GDM1 (cell line): ENCODE measurements around the gene TTC34.

ENCODE experiments used
- DNase-seq: peaks from one replicate; lab custom pipeline; 2025; lab: John Stamatoyannopoulos, UW

TTC34 gene

DNA sequence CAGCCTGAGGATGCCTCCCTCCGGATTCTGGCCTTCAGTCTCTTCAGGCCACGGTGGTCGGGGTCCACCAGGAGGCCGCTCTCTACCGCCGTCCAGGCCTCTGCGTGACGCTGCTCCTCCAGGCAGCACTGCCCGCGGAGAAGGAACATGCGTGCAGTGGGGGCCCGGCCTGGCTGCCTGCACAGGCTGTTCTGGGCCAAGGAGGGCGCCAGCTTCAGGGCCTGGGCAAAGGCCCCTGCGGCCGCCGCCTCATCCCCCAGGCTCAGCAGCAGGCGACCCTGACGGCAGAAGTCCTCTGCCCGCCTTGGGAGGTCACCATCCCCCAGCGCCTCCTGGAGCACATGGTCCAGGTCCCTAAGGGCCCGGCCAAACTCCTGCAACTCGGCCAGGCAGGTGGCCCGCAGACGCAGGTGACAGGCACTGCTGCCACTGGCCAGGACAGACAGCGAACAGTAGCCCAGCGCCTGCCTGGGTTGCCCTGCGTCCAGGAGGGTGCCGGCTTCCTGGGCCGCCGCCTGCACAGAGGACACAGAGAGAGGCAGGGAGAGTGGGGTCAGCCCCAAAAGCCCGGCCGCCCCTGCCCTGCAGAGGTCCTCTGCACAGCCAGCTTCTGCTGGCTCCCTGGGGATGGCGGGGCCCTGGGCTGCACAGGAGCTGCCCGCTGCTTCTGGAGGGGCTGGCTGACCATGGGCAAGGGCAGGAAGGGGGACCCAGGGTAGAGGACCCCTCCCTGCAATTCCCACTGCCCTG lies 159.9 kb downstream of the TTC34 start:
- no peak for DNase-seq

DNA sequence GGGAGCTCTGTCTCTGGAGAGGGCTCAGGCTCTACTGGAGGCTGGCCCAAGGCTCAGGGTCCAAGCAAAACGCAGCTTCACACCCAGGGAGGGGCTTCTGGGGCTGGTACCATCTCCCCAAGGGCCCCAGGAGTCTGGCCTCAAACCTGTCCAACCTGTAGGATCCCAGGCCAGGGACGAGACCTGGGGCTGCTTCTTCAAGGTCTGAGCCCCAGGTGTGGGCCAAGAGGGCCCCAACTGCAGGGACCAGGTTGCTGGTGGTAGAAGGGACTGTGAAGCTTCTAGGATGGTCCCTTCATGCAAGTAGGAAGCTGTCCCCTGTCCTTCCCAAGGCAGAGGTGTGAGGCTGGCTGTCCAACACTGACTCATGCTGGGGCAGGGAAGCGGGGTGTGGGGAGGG lies 160.9 kb downstream of the TTC34 start:
- no peak for DNase-seq

DNA sequence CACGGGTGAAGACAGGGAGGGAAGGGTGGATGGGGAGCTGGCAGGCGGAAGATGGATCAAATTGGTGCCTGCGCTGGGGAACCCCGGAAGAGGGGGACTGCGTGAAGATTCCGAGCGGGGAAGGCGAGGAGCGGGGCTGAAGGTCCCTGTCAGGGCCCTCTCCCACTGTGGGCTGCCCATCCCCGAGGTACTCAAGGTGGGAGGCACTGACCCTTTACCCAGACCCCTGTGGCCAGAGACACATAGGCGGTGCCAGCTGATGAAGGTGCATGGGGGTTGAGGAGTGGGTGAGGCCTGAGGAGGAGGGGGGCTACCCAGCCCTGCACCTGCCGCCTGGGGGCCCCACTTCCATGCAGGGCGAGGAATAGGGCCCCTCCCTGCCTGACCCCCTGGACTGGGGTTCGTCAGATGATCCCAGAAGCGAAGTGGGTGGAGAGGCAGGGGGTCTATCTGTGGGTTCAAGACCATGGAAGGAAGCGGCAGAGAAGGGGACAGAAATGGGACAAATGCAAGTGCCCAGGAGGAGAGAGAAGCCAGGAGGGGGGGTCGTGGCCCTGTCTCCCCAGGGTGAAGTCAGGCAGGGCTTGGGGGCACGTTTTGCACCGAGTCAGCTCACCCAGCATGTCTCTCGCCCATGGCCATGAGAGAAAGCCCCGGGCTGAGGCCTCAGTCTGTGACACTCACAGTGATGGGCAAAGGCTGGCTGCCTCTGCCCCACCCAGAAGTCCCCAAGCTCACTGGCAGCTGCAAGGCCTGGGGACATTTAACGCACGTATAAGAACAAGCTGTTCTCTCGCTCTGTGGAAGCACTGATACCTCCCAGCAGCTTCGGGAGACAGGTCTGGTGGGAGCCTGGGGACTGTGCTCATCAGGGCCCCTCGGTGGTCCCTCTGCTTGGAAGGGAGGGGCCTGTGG lies 161.6 kb downstream of the TTC34 start:
- no peak for DNase-seq

DNA sequence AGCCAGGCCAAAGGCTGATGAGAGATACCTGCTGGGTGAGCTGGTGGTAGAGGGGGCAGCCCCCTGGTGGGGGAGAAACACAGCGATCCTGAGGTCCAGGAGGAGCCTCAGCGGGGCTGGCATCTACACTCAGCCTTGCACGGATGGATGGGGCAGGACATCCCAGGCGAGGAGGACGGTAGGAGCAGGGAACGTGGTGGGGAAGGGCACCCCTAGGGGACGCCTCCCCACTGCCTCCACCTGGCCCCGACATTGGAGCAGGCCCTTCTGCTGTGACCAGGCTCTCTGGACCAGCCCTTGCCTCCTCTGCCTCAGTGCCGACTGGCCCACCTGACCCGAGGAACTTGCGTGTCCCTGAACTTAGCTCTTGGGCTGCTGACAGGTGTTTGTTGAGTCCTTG lies 162.3 kb downstream of the TTC34 start:
- DNase-seq: no peak

DNA sequence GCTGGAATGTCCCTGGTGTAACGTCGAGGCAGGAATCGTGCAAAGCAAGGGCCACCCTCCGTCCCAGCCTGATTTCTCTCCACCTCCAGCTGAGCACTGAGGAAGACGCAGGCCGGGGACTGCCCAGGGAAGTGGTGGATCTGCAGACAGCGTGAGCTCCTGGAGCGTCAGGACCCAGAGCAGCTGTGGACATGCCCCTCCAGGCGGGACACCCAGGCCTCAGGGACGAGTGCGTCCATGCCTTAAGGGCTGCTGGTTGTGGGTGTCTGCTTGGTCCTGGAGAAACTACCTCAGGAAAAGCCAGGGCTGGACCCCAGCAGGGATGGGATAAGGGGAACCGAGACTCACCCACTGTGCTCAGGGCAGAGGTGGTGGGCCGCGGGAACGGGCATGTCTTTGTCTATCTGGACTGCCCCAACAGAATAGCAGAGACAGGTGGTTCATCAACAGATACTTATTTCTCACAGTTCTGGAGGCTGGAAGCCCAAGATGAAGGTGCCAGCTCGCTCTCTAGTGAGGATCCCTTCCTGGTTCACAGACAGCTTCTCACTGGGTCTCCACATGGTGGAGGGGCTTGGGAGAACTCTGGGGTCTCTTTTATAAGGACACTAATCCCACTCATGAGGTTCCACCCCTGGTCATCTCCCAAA lies 162.9 kb downstream of the TTC34 start:
- DNase-seq: no peak

DNA sequence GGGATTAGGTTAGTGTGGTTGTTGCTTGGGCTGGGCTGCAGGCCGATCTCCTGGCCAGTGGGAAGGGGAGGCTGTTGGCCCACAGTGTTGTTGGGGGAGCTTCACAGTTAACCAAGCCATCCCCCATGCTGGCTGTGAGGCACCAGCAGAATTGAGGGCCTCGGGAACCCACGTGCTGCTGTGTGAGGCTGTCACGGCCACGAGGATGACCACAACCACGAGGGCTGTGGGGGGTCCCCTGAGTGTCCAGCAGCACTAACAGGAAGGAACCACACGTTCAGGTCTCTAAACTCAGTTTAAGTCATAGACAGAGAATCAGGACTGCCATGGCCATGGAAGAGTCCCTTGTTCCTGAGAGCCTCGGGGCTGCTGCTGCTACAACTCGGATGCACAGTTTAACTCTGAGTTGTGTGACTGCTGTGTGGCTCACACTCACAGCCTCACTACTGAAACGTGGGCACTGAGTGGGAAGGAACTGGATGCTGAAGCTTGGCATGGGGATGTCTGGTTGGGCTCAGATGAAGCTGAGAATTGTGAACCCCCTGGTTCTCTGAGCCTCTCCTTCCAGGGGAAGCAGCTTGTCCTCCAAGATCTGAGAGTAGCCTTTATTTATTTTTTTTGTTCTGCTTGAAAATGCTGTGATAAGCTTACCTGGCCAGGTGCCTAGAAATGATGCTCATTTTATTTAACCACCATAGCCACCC lies 163.9 kb downstream of the TTC34 start:
- no peak for DNase-seq

DNA sequence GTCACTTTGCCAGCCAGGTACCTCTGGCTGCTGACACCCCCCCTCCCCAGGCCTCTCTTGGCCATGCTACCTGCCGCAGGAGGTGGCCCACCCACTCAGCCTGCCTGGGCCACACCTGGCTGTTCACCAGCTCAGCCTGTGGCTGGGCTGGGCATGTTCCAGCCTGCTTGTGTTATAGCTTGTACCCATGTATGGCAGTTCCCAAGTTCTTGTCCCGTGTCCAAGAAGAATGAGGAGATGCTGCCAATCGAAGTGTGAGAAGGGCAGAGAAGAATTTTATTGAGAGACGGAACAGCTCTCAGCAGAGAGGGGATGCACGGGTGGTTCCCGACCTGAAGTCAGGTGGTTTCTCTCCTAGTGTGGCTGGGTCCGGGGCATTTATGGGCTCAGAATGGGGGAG lies 164.8 kb downstream of the TTC34 start:
- DNase-seq: no peak

DNA sequence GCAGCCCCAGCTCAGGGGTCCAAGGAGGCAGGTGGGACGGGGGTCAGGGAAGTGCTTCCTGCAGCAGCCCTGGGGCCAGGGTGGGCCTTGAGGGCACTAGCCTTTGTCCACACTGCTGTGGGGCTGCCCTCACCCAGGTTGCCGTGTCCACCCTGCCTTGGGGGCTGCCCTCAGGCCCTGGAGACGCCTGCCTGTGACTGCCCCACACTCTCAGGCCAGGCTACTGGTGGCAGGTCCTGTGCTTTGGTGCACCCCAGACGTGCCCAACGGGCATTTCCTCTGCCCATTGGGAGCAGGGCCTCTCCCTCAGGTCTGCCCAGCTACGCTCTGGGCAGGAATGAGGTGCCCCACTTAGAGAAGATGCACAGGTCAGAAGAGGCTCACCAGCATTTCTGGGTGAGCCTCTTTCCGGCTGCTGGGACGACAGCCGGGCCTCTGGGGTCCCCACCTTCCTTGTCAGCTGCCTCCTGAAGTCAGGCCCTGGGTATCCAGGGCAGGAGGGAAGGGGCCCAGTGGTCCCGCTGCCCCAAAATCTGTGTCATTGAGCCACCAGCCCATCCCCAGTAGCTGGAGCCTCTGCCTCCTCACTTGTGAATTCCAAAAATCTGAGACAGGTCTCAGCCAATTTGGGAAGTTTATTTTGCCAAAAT lies 166.0 kb downstream of the TTC34 start:
- DNase-seq: no peak

DNA sequence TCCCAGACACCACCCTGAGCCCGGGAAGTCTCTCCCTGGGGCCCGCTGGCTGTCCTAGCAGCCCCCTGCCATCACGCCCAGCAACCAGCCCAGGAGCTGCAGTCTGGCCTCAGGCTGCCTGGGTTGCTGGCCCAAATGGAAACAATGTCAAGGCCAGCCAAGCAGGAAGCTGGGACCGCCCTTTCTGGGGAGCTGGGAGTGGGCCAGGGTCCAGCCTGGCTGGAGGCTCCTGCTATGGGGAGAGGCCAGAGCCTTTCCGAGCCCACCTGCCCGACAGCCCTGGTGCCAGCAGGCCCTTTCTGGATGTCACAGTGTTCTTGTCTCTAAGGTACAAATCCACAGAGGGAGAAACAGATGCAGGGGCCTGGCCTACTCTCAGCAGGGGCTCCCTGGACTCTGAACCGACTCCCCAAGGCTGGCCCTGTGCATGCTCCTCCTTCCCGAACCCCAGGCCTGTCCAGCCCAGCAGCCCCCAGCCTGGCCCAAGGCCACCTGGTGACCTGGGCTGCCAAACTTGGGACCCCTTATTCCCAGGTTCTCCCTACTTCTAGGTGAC lies 167.5 kb downstream of the TTC34 start:
- no peak for DNase-seq

DNA sequence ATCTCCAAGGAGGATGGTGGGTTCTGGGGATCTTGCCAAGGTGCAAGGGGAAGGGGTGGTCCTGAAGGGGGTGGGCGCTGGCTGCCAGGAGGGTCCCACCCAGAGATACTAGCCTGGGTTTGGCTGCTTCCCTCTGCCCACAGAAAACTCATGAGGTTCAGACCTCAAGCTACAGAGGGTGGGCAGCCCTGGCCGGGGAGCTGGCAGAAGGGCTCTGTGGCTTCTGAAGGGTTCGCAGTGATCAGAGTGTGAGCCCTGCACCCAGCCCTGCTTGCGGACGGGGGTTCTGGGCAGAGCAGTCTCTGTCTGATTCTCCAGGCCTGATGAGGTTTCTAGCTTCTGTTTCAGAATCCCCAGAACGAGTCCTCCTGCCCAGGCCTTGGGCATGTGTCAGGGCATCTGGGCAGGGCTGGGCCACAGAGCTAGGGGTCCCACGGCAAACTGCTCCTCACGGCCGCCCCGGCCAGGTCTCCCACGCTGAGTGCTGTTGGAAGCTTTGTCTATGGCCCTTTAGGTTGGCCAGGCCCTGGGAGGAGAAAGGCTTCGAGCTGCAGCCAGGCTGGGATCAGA lies 168.0 kb downstream of the TTC34 start:
- DNase-seq: no peak

DNA sequence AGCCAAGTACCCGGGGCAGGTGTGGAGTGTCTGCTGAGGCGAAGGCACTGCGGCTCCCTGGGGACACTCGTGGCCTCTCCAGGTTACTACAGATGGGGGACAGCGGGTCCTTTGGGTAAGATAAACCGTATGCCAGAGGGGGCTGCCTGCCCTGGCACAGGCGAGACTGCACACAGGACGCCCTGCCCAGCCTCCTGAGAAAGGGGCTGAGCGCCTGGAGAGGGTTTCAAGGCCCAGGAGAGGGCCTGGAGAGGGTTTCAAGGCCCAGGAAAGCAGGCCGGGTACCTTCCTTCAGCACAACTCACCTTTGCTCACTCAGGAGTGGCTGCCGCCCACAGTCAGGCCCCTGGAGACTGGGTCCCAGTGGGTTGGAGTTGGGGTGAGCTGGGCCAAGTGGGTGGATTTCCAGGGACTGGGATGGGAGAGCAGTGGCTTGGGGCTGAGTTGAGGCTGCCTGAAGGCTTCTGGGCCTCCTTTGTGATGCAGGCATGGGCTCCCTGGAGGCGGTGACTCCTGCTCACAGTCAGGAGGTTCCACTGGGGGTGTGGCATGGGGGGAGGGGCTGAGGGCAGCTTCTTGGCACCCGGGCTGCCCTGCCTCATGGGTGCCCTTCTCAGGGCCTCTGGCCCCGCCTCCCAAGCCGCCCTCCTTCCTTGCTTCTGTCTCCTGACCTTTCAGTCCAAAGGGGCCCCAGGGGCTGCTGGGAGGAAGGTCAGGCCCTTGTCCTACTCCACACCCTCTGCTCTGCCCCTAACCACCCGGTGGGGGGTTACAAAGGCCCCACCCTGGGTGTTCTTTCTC lies 168.7 kb downstream of the TTC34 start, which contains the start of gene MMEL1:
TSS of gene MMEL1 (minus strand) at position 456 of the 801 bp plus-strand sequence. CDS start 3,532 bp downstream, outside the sequence.
- no peak for DNase-seq

DNA sequence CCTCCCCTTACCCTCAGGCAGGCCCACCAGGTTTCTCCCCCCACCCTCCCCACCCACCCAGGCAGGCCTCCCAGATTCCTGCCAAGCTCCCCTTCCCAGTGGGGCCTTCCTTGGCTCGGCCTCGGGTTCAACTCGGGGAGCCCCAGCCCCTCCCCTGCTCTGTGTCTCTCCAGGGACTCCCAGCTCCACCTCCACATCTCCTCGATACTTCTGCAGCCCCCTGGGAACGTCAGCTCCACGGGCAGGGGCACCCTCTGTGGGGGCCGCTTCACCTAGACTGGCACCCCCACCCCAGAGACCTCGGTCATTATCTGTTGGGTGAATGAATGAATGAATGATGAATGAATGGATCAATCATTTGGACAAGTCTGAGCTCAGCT lies 169.5 kb downstream of the TTC34 start:
- DNase-seq: no peak

DNA sequence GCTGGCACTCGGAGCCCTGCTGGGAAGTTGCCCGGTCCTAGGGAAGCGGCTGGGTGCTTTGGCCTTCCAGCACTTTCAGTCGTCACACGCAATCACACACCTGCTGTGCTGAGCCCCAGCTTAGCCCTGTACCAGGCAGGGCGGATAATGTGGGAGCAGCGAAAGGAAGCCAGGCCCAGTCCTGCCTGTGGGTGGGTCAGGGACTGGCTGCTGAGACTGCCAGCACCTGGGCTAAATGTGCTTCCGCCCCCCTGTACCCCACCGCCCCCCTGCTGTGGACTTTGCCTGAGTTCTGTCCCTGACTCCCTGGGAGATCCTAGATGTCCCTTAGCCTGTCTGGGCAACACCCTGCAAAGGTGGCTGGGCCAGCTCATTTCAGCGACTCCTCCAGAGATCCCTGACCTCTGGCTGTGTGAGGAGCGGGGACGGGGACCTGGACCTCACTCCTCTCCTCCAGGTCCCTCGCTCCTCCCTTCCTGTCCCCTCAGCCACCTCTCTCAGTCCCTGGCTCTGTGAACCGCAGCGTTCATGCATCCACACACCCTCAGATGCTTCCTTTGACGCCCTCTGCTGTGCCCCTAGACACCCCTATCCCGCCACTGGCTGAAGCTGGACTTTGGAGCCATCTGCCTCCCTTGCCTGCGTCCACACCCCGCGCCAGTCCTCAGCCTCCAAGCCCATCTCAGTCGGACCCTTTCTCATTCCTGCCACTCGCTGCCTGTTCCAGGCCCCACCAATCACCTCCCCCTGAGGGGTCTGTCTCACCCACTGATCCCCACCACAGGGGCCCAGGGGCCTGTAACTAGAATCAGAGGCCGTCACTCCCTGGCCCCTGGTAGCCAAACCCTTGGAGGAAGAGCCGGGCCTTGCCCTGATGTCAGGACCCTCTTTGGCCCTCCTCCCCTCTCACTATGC lies 170.1 kb downstream of the TTC34 start:
- no peak for DNase-seq

DNA sequence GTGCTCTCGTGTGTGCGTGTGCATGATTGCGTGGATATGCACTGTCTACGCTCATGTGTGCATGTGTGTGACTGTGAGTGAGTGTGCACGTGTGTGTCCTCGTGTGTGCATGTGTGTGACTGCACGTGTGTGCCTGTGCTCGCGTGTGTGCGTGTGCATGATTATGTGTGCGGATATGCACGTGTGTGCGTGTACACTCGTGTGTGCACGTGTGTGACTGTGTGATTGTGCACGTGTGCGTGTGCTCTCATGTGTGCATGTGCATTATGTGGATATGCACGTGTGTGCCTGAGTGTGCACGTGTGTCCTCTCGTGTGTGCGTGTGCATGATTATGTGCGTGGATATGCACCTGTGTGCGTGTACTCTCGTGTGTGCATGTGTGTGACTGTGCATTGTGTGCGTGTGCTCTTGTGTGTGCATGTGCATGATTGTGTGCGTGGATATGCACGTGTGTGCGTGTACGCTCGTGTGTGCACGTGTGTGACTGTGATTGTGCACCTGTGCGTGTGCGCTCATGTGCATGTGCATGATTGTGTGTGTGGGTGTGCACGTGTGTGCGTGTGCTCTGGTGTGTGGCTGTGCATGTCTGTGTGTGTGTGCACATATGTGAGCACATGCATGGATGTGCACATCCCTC lies 170.9 kb downstream of the TTC34 start:
- DNase-seq: no peak

DNA sequence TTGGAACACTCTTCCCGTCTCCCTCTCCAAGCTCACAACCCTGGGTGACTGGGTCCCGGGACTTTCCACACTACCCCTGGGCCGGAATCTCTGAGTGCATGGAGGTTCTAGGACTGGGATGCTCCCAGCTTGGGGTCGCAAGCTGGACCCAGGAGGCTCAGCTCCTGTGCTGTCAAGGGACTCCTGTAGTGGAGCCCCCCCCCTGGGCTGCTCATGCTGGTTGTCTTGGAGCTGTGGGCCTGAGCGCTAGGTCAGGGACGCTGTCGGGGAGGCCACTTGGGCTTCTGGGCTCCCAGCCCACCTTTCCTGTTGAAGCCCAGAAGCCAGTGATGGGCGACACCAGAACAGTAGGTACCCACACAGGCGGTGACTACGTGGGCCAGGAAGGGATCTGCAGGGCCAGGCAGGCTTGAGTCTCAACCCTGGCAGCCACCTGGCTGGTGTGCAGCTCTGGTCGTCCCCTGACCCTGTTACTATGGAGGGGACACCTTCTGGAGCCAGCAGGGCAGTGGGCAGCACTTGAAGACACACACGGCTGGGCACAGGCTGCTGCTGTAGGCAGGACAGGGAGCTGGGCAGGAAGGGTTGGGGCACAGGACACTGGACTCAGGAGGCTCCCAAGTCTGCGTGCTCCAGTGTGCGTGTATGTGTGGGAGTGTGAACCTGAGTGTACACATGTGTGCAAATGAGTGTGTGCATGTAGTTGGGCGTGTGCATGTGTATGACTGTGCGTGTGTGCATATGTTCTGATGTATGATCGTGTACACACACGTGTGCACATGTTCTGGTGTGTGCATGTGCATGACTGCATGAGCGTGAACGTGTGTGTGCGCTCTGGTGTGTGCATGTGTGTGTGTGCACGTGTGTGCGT lies 171.6 kb downstream of the TTC34 start:
- no peak for DNase-seq

DNA sequence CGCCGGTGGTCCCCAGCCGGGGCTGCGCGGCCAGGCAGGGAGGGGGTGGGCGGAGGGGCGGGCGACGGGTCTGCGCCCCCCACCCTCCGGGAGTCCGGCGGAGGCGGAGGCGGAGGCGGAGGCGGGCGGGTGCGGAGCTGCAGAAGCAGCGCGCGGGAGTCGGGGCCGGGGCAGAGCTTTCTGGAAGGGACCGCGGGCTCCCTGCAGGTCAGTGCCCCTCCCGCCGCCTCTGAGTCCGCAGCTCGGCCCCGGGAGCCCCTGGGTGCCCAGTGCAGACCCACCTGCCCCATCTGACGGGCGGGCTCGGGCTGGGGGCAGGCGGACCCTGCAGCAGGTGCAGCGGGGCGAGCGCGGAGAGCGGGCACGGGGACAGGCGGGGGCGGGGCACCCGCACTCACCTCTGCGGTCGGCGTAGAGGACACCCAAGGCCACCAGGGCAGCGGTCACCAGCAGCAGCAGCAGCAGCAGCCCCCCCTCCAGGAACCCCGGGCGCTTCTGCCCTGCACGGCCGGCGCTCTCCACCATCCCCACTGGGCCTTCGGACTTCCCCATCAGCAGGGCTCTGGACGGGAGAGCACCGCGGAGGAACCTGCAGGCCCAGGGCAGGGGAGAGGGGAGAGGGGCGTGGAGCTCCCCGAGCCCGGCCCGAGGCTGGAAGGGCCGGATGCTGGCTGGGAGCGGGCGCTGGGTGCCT lies 172.4 kb downstream of the TTC34 start:
- no peak for DNase-seq
